ENCODE data around the gene AKAP9. TPM values are rescaled to one million over a fixed set of nuclear protein-coding genes. Genes with fewer than 3 reads are reported as not detected.

The AKAP9 gene
- total RNA-seq, 4 donors from 2014 or later = 93.1 to 122 (median 109) TPM

- TF ChIP-seq CTCF (IDR thresholded peaks at IDR 0.05; ENCODE audit: low read depth) = no peak
Measured at GRCh38 chr7:92092210-92092609, 151.5 kb downstream of the AKAP9 start.

GRCh38 chr7:92095380-92095779 lies 154.7 kb downstream of the AKAP9 start:
- TF ChIP-seq CTCF (IDR thresholded peaks at IDR 0.05; ENCODE audit: low read depth) = no peak

GRCh38 chr7:92100534-92100933 lies 159.9 kb downstream of the AKAP9 start:
- TF ChIP-seq CTCF (IDR thresholded peaks at IDR 0.05; ENCODE audit: low read depth) = no peak

GRCh38 chr7:92108821-92109220 lies 168.2 kb downstream of the AKAP9 start:
- no peak for TF ChIP-seq CTCF (IDR thresholded peaks at IDR 0.05; ENCODE audit: low read depth)

GRCh38 chr7:92110857-92111256 lies 170.2 kb downstream of the AKAP9 start:
- TF ChIP-seq CTCF (IDR thresholded peaks at IDR 0.05; ENCODE audit: low read depth) = no peak

GRCh38 chr7:92115821-92116220 lies 175.2 kb downstream of the AKAP9 start:
- no peak for TF ChIP-seq CTCF (IDR thresholded peaks at IDR 0.05; ENCODE audit: low read depth)

GRCh38 chr7:92116949-92117348 lies 176.3 kb downstream of the AKAP9 start:
- no peak for TF ChIP-seq CTCF (IDR thresholded peaks at IDR 0.05; ENCODE audit: low read depth)
